Neural cell (in vitro differentiated cells): Measurements from ENCODE around the gene MANEAL. TPM values are rescaled to one million over a fixed set of nuclear protein-coding genes. Genes with fewer than 3 reads are reported as not detected.

Experiments
- H2AFZ ChIP-seq: fragments of 200-600, 300-800 bp; sonication (generic), shearing (Covaris generic); 2 replicates; pipeline ENCODE4 v1.6.0; 2014; ENCODE audit warnings: low read depth, mild to moderate bottlenecking, antibody characterized with exemption, low read length, moderate library complexity
- H3F3A ChIP-seq: fragments of 200-600 bp; shearing (Covaris generic); 2 replicates; pipeline ENCODE4 v1.6.1; 2016; ENCODE audit warnings: mild to moderate bottlenecking, moderate library complexity, mixed read lengths, antibody characterized with exemption, low read length; ENCODE audit not compliant: insufficient read depth, poor library complexity, severe bottlenecking
- H3K27ac ChIP-seq: fragments of 200-600, 300-800 bp; sonication (generic), shearing (Covaris generic); 2 replicates; pipeline ENCODE4 v1.5.1; 2014; ENCODE audit warnings: mild to moderate bottlenecking, low read length, moderate library complexity
- H3K27me3 ChIP-seq: fragments of 300-800, 200-600 bp; sonication (generic), shearing (Covaris generic); 2 replicates; pipeline ENCODE4 v1.6.0; 2014; ENCODE audit warnings: mild to moderate bottlenecking, low read depth, low read length, moderate library complexity; ENCODE audit not compliant: insufficient read depth
- H3K36me3 ChIP-seq: fragments of 300-800, 200-600 bp; sonication (generic), shearing (Covaris generic); 2 replicates; pipeline ENCODE4 v1.5.1; 2014; ENCODE audit warnings: mild to moderate bottlenecking, antibody characterized with exemption, low read length, moderate library complexity; ENCODE audit not compliant: insufficient read depth
- H3K4me2 ChIP-seq: fragments of 300-800, 200-600 bp; sonication (generic), shearing (Covaris generic); 2 replicates; pipeline ENCODE4 v1.6.0; 2014; ENCODE audit warnings: mild to moderate bottlenecking, low read length
- H3K4me3 ChIP-seq: fragments of 300-800, 200-600 bp; sonication (generic), shearing (Covaris generic); 2 replicates; pipeline ENCODE4 v1.5.1; 2014; ENCODE audit warnings: mild to moderate bottlenecking, low read length, moderate library complexity
- H3K79me2 ChIP-seq: fragments of 200-600 bp; shearing (Covaris generic); replicated peaks from 2 replicates; pipeline ENCODE4 v1.6.0; 2014; ENCODE audit warnings: mild to moderate bottlenecking, low read length, moderate library complexity; ENCODE audit not compliant: insufficient read depth
- H3K9ac ChIP-seq: fragments of 300-800, 200-600 bp; sonication (generic), shearing (Covaris generic); 2 replicates; pipeline ENCODE4 v1.6.1; 2016; ENCODE audit warnings: mild to moderate bottlenecking, low read length, mixed read lengths
- H3K9me2 ChIP-seq: fragments of 200-600 bp; shearing (Covaris generic); 2 replicates; pipeline ENCODE4 v1.6.1; 2016; ENCODE audit warnings: mild to moderate bottlenecking, low read length, mixed read lengths; ENCODE audit not compliant: insufficient read depth
- H3K9me3 ChIP-seq: fragments of 200-600, 300-800 bp; sonication (generic), shearing (Covaris generic); 2 replicates; pipeline ENCODE4 v1.6.1; 2016; ENCODE audit warnings: mild to moderate bottlenecking, mixed run types, low read length, moderate library complexity, mixed read lengths
- H4K20me1 ChIP-seq: fragments of 200-600 bp; shearing (Covaris generic); 2 replicates; pipeline ENCODE4 v1.6.1; 2016; ENCODE audit warnings: mild to moderate bottlenecking, mixed run types; ENCODE audit not compliant: insufficient read depth
- EP300 ChIP-seq: fragments of 450-650 bp; conservative IDR thresholded peaks from 2 replicates; pipeline ENCODE4 v1.6.1; 2014; ENCODE audit warnings: antibody characterized with exemption, mild to moderate bottlenecking, moderate library complexity; ENCODE audit not compliant: poor library complexity, severe bottlenecking
- EZH2 ChIP-seq: fragments of 200-600, 300-800 bp; shearing (Covaris generic), sonication (generic); IDR thresholded peaks from 2 replicates; pipeline ENCODE4 v1.6.1; 2014; ENCODE audit warnings: antibody characterized with exemption, low read length, borderline replicate concordance, mild to moderate bottlenecking; ENCODE audit not compliant: insufficient read depth, poor library complexity, severe bottlenecking
- MXI1 ChIP-seq: fragments of 450-650 bp; conservative IDR thresholded peaks from 2 replicates; pipeline ENCODE4 v1.6.1; 2014; ENCODE audit warnings: antibody characterized with exemption, mild to moderate bottlenecking; ENCODE audit not compliant: poor library complexity, severe bottlenecking
- POLR2AphosphoS5 ChIP-seq: IDR thresholded peaks from 2 replicates; pipeline ENCODE4 v1.6.1; 2012
- RAD21 ChIP-seq: fragments of 450-650 bp; conservative IDR thresholded peaks from 2 replicates; pipeline ENCODE4 v1.6.1; 2014; ENCODE audit warnings: antibody characterized with exemption, mild to moderate bottlenecking, moderate library complexity
- SMC3 ChIP-seq: fragments of 450-650 bp; conservative IDR thresholded peaks from 2 replicates; pipeline ENCODE4 v1.6.1; 2014; ENCODE audit warnings: antibody characterized with exemption, mild to moderate bottlenecking, moderate library complexity; ENCODE audit not compliant: poor library complexity
- TAF1 ChIP-seq: IDR thresholded peaks from 2 replicates; pipeline ENCODE4 v1.6.1; 2012; ENCODE audit warnings: low read depth
- polyA plus RNA-seq: library from polyadenylated mRNA; depleted of rRNA; stranded (reverse); fragments of >200 nt; gene quantifications from 2 replicates; pipeline ENCODE4 v1.2.3, GENCODE V29; 2014
- TF ChIP-seq, protein P1 (sequence below): fragments of 450-650 bp; IDR thresholded peaks from 2 replicates; pipeline ENCODE4 v1.5.1; 2014; ENCODE audit warnings: antibody characterized with exemption, mild to moderate bottlenecking, moderate library complexity; ENCODE audit not compliant: poor library complexity, severe bottlenecking
- TF ChIP-seq, protein P2 (sequence below): IDR thresholded peaks from 2 replicates; pipeline ENCODE4 v1.6.1; 2012; ENCODE audit warnings: borderline replicate concordance

MANEAL gene
- polyA plus RNA-seq, 1 donor from 2014 or later, result 37.0 TPM

DNA sequence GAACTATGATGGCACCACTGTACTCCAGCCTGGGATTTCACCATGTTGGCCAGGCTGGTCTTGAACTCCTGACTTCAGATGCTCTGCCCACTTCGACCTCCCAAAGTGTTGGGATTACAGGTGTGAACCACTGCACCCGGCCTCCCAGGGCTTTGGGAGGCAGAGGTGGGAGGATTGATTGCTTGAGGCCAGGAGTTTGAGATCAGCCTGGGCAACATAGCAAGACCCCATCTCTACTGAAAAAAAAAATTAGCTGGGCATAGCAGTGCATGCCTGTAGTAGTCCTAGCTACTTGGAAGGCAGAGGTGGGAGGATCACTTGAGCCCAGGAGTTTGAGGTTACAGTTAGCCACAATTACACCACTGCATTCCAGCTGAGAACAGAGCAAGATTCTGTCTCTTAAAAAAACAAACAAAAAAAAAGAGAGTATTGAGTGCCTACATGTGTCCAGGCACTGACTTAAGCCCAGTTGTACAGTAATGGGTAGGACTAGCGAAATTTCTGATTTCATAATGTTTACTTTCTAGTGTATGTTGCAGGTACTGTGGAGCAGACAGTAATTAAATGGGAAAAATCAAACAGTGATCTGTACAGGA is 4.2 kb downstream of the MANEAL start:
- H3K27ac ChIP-seq, result no peak overlapping the region
- H3K79me2 ChIP-seq, result no peaks in the 10 kb centered on the region

DNA sequence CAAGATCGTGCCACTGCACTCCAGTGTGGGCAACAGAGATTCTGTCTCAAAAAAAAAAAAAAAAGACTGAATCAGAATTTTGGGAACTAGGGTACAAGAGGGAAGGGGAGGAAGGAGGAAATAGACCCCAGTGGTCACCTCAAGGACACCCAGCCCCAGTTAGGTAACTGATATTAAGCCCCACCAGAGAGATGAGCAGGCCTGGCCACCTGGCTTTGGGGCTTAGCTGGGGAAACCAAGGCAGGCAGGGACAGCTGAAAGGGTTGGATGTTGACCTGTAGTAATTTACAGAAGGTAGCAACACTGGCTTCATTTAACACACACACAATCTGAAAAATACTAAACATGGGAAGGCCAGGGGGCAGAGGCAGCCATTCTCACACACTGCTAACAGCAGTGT is 8.8 kb downstream of the MANEAL start:
- H3F3A ChIP-seq, result no peaks in the 10 kb centered on the region
- peaks cover 9% of the 10 kb centered on the region for H3K36me3 ChIP-seq
- H3K4me3 ChIP-seq, result no peak overlapping the region
- H4K20me1 ChIP-seq, result no peaks in the 10 kb centered on the region
- TF ChIP-seq, protein P1, sequence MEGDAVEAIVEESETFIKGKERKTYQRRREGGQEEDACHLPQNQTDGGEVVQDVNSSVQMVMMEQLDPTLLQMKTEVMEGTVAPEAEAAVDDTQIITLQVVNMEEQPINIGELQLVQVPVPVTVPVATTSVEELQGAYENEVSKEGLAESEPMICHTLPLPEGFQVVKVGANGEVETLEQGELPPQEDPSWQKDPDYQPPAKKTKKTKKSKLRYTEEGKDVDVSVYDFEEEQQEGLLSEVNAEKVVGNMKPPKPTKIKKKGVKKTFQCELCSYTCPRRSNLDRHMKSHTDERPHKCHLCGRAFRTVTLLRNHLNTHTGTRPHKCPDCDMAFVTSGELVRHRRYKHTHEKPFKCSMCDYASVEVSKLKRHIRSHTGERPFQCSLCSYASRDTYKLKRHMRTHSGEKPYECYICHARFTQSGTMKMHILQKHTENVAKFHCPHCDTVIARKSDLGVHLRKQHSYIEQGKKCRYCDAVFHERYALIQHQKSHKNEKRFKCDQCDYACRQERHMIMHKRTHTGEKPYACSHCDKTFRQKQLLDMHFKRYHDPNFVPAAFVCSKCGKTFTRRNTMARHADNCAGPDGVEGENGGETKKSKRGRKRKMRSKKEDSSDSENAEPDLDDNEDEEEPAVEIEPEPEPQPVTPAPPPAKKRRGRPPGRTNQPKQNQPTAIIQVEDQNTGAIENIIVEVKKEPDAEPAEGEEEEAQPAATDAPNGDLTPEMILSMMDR, result no peak
- TF ChIP-seq, protein P2, sequence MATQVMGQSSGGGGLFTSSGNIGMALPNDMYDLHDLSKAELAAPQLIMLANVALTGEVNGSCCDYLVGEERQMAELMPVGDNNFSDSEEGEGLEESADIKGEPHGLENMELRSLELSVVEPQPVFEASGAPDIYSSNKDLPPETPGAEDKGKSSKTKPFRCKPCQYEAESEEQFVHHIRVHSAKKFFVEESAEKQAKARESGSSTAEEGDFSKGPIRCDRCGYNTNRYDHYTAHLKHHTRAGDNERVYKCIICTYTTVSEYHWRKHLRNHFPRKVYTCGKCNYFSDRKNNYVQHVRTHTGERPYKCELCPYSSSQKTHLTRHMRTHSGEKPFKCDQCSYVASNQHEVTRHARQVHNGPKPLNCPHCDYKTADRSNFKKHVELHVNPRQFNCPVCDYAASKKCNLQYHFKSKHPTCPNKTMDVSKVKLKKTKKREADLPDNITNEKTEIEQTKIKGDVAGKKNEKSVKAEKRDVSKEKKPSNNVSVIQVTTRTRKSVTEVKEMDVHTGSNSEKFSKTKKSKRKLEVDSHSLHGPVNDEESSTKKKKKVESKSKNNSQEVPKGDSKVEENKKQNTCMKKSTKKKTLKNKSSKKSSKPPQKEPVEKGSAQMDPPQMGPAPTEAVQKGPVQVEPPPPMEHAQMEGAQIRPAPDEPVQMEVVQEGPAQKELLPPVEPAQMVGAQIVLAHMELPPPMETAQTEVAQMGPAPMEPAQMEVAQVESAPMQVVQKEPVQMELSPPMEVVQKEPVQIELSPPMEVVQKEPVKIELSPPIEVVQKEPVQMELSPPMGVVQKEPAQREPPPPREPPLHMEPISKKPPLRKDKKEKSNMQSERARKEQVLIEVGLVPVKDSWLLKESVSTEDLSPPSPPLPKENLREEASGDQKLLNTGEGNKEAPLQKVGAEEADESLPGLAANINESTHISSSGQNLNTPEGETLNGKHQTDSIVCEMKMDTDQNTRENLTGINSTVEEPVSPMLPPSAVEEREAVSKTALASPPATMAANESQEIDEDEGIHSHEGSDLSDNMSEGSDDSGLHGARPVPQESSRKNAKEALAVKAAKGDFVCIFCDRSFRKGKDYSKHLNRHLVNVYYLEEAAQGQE, result no peak
- TF ChIP-seq RAD21, result no peak
- no peak for TF ChIP-seq EP300
- TF ChIP-seq EZH2, result no peak
- no peak for TF ChIP-seq MXI1
- TF ChIP-seq TAF1, result no peak
- no peak for TF ChIP-seq POLR2AphosphoS5
- TF ChIP-seq SMC3, result no peak
- H3K9me2 ChIP-seq, result no peaks in the 10 kb centered on the region
- H3K79me2 ChIP-seq, result peaks cover 9% of the 10 kb centered on the region
- H2AFZ ChIP-seq, result no peak overlapping the region
- no peak overlapping the region for H3K9ac ChIP-seq
- no peak overlapping the region for H3K4me2 ChIP-seq
- H3K27me3 ChIP-seq, result no peaks in the 10 kb centered on the region
- H3K9me3 ChIP-seq, result no peaks in the 10 kb centered on the region
- H3K27ac ChIP-seq, result no peak overlapping the region

More for the DNA sequence above, 4.2 kb downstream of the MANEAL start:
- Histone ChIP-seq H3K4me3 (no peak overlapping the region), H3K9me3 (no peaks in the 10 kb centered on the region), H3F3A (no peaks in the 10 kb centered on the region), H4K20me1 (no peaks in the 10 kb centered on the region), H3K9ac (no peak overlapping the region), H3K36me3 (no peaks in the 10 kb centered on the region), H3K27me3 (no peaks in the 10 kb centered on the region), H3K9me2 (no peaks in the 10 kb centered on the region), H2AFZ (no peak overlapping the region), H3K4me2 (no peak overlapping the region)
- no peak for TF ChIP-seq EP300
- TF ChIP-seq SMC3, result no peak
- TF ChIP-seq POLR2AphosphoS5, result no peak
- no peak for TF ChIP-seq TAF1
- no peak for TF ChIP-seq MXI1
- TF ChIP-seq, protein P2, result no peak
- TF ChIP-seq EZH2, result no peak
- TF ChIP-seq, protein P1, result no peak
- TF ChIP-seq RAD21, result no peak
